Measurements from ENCODE around the gene MTCH1.

Gene MTCH1

GRCh38 chr6:36986704-36987047 is 680 bp upstream of the MTCH1 start:
- H3K27me3 ChIP-seq (replicated peaks; ENCODE audit: control insufficient read depth, insufficient read depth, low read length, poor library complexity, severe bottlenecking): no peaks in the 10 kb centered on the region
- no peaks in the 10 kb centered on the region for H3K9me3 ChIP-seq (ENCODE audit: control insufficient read depth, low read length)
- H3K36me3 ChIP-seq (ENCODE audit: control insufficient read depth, insufficient read depth, low read length): peaks cover 2% of the 10 kb centered on the region
- H3K4me1 ChIP-seq (ENCODE audit: control insufficient read depth, insufficient read depth, low read length, poor library complexity, severe bottlenecking): peaks cover 34% of the 10 kb centered on the region
- H3K27ac ChIP-seq (ENCODE audit: insufficient read depth, low read length, poor library complexity, severe bottlenecking): peak overlapping the region; percentile 96
- H3K4me3 ChIP-seq (ENCODE audit: insufficient read depth, low read depth, low read length, poor library complexity, severe bottlenecking): peak overlapping the region; percentile 95
- no peak for DNase-seq

GRCh38 chr6:36985417-36985807 is 584 bp downstream of the MTCH1 start:
- DNase-seq: no peak
- peaks cover 34% of the 10 kb centered on the region for H3K4me1 ChIP-seq (ENCODE audit: control insufficient read depth, insufficient read depth, low read length, poor library complexity, severe bottlenecking)

GRCh38 chr6:36984581-36985416 is 1.2 kb downstream of the MTCH1 start:
- Histone ChIP-seq H3K27ac (ENCODE audit: insufficient read depth, low read length, poor library complexity, severe bottlenecking) (peak overlapping the region; percentile 96), H3K4me3 (ENCODE audit: insufficient read depth, low read depth, low read length, poor library complexity, severe bottlenecking) (peak overlapping the region; percentile 95), H3K9me3 (ENCODE audit: control insufficient read depth, low read length) (no peaks in the 10 kb centered on the region), H3K36me3 (ENCODE audit: control insufficient read depth, insufficient read depth, low read length) (peaks cover 2% of the 10 kb centered on the region), H3K4me1 (ENCODE audit: control insufficient read depth, insufficient read depth, low read length, poor library complexity, severe bottlenecking) (peaks cover 34% of the 10 kb centered on the region), H3K27me3 (replicated peaks; ENCODE audit: control insufficient read depth, insufficient read depth, low read length, poor library complexity, severe bottlenecking) (no peaks in the 10 kb centered on the region)
- DNase-seq: peak; percentile 46 to 60 (median 50)

More at GRCh38 chr6:36985417-36985807, 584 bp downstream of the MTCH1 start:
- Histone ChIP-seq H3K27ac (ENCODE audit: insufficient read depth, low read length, poor library complexity, severe bottlenecking) (peak overlapping the region; percentile 96), H3K36me3 (ENCODE audit: control insufficient read depth, insufficient read depth, low read length) (peaks cover 2% of the 10 kb centered on the region), H3K27me3 (replicated peaks; ENCODE audit: control insufficient read depth, insufficient read depth, low read length, poor library complexity, severe bottlenecking) (no peaks in the 10 kb centered on the region), H3K4me3 (ENCODE audit: insufficient read depth, low read depth, low read length, poor library complexity, severe bottlenecking) (peak overlapping the region; percentile 95), H3K9me3 (ENCODE audit: control insufficient read depth, low read length) (no peaks in the 10 kb centered on the region)

GRCh38 chr6:36983538-36983937 is 2.5 kb downstream of the MTCH1 start:
- no peak for DNase-seq
- no peaks in the 10 kb centered on the region for H3K9me3 ChIP-seq (ENCODE audit: control insufficient read depth, low read length)
- H3K4me3 ChIP-seq (ENCODE audit: insufficient read depth, low read depth, low read length, poor library complexity, severe bottlenecking): no peak overlapping the region
- H3K4me1 ChIP-seq (ENCODE audit: control insufficient read depth, insufficient read depth, low read length, poor library complexity, severe bottlenecking): peaks cover 34% of the 10 kb centered on the region
- H3K36me3 ChIP-seq (ENCODE audit: control insufficient read depth, insufficient read depth, low read length): peaks cover 4% of the 10 kb centered on the region
- H3K27me3 ChIP-seq (replicated peaks; ENCODE audit: control insufficient read depth, insufficient read depth, low read length, poor library complexity, severe bottlenecking): no peaks in the 10 kb centered on the region
- peak overlapping the region; percentile 96 for H3K27ac ChIP-seq (ENCODE audit: insufficient read depth, low read length, poor library complexity, severe bottlenecking)

GRCh38 chr6:36980876-36981619 is 4.9 kb downstream of the MTCH1 start:
- Histone ChIP-seq H3K27ac (ENCODE audit: insufficient read depth, low read length, poor library complexity, severe bottlenecking) (no peak overlapping the region), H3K36me3 (ENCODE audit: control insufficient read depth, insufficient read depth, low read length) (peaks cover 29% of the 10 kb centered on the region), H3K4me1 (ENCODE audit: control insufficient read depth, insufficient read depth, low read length, poor library complexity, severe bottlenecking) (peaks cover 28% of the 10 kb centered on the region), H3K27me3 (replicated peaks; ENCODE audit: control insufficient read depth, insufficient read depth, low read length, poor library complexity, severe bottlenecking) (no peaks in the 10 kb centered on the region), H3K9me3 (ENCODE audit: control insufficient read depth, low read length) (no peaks in the 10 kb centered on the region), H3K4me3 (ENCODE audit: insufficient read depth, low read depth, low read length, poor library complexity, severe bottlenecking) (no peak overlapping the region)
- DNase-seq: no peak

GRCh38 chr6:36980129-36980528 is 5.9 kb downstream of the MTCH1 start:
- H3K4me3 ChIP-seq (ENCODE audit: insufficient read depth, low read depth, low read length, poor library complexity, severe bottlenecking): no peak overlapping the region
- no peak for DNase-seq
- H3K36me3 ChIP-seq (ENCODE audit: control insufficient read depth, insufficient read depth, low read length): peaks cover 36% of the 10 kb centered on the region
- no peaks in the 10 kb centered on the region for H3K27me3 ChIP-seq (replicated peaks; ENCODE audit: control insufficient read depth, insufficient read depth, low read length, poor library complexity, severe bottlenecking)
- H3K27ac ChIP-seq (ENCODE audit: insufficient read depth, low read length, poor library complexity, severe bottlenecking): no peak overlapping the region
- peaks cover 25% of the 10 kb centered on the region for H3K4me1 ChIP-seq (ENCODE audit: control insufficient read depth, insufficient read depth, low read length, poor library complexity, severe bottlenecking)
- no peaks in the 10 kb centered on the region for H3K9me3 ChIP-seq (ENCODE audit: control insufficient read depth, low read length)

GRCh38 chr6:36979347-36979742 is 6.7 kb downstream of the MTCH1 start:
- H3K4me1 ChIP-seq (ENCODE audit: control insufficient read depth, insufficient read depth, low read length, poor library complexity, severe bottlenecking): peaks cover 19% of the 10 kb centered on the region
- H3K36me3 ChIP-seq (ENCODE audit: control insufficient read depth, insufficient read depth, low read length): peaks cover 44% of the 10 kb centered on the region
- H3K9me3 ChIP-seq (ENCODE audit: control insufficient read depth, low read length): no peaks in the 10 kb centered on the region
- DNase-seq: peak in 1 of 3 donors; percentile 14
- no peak overlapping the region for H3K27ac ChIP-seq (ENCODE audit: insufficient read depth, low read length, poor library complexity, severe bottlenecking)
- H3K27me3 ChIP-seq (replicated peaks; ENCODE audit: control insufficient read depth, insufficient read depth, low read length, poor library complexity, severe bottlenecking): no peaks in the 10 kb centered on the region
- no peak overlapping the region for H3K4me3 ChIP-seq (ENCODE audit: insufficient read depth, low read depth, low read length, poor library complexity, severe bottlenecking)

- DNase-seq: no peak
- H3K27ac ChIP-seq (ENCODE audit: insufficient read depth, low read length, poor library complexity, severe bottlenecking): no peak overlapping the region
- peaks cover 51% of the 10 kb centered on the region for H3K36me3 ChIP-seq (ENCODE audit: control insufficient read depth, insufficient read depth, low read length)
These were observed 7.3 kb downstream of the MTCH1 start for GRCh38 chr6:36978421-36979346.

GRCh38 chr6:36977470-36977941 is 8.5 kb downstream of the MTCH1 start:
- peak in 1 of 3 donors; percentile 11 for DNase-seq
- Histone ChIP-seq H3K4me1 (ENCODE audit: control insufficient read depth, insufficient read depth, low read length, poor library complexity, severe bottlenecking) (peaks cover under 1% of the 10 kb centered on the region), H3K36me3 (ENCODE audit: control insufficient read depth, insufficient read depth, low read length) (peaks cover 63% of the 10 kb centered on the region)

More at GRCh38 chr6:36978421-36979346, 7.3 kb downstream of the MTCH1 start:
- Histone ChIP-seq H3K4me1 (ENCODE audit: control insufficient read depth, insufficient read depth, low read length, poor library complexity, severe bottlenecking) (peaks cover 12% of the 10 kb centered on the region), H3K4me3 (ENCODE audit: insufficient read depth, low read depth, low read length, poor library complexity, severe bottlenecking) (no peak overlapping the region), H3K27me3 (replicated peaks; ENCODE audit: control insufficient read depth, insufficient read depth, low read length, poor library complexity, severe bottlenecking) (no peaks in the 10 kb centered on the region), H3K9me3 (ENCODE audit: control insufficient read depth, low read length) (no peaks in the 10 kb centered on the region)

More at GRCh38 chr6:36977470-36977941, 8.5 kb downstream of the MTCH1 start:
- H3K27ac ChIP-seq (ENCODE audit: insufficient read depth, low read length, poor library complexity, severe bottlenecking): no peak overlapping the region
- no peak overlapping the region for H3K4me3 ChIP-seq (ENCODE audit: insufficient read depth, low read depth, low read length, poor library complexity, severe bottlenecking)
- no peaks in the 10 kb centered on the region for H3K27me3 ChIP-seq (replicated peaks; ENCODE audit: control insufficient read depth, insufficient read depth, low read length, poor library complexity, severe bottlenecking)
- H3K9me3 ChIP-seq (ENCODE audit: control insufficient read depth, low read length): no peaks in the 10 kb centered on the region
